NB4 (cell line): ENCODE measurements around the gene TMEM220.

Source experiments
- DNase-seq: peaks from one replicate; pipeline ENCODE4 v3.0.0; 2010; ENCODE audit warnings: low read depth
- H3K4me3 ChIP-seq: one replicate; pipeline ENCODE4 v1.5.1; 2011; ENCODE audit warnings: mild to moderate bottlenecking, low read depth, low read length, moderate library complexity
- CTCF ChIP-seq: IDR thresholded peaks from one replicate; pipeline ENCODE4 v1.5.1; 2012; ENCODE audit warnings: low read depth, low read length
- MAX ChIP-seq: IDR thresholded peaks from 2 replicates; pipeline ENCODE4 v1.6.1; 2011; ENCODE audit warnings: low read depth, low read length
- MYC ChIP-seq: IDR thresholded peaks from 2 replicates; pipeline ENCODE4 v1.6.1; 2011; ENCODE audit warnings: low read depth, low read length
- POLR2A ChIP-seq: IDR thresholded peaks from 2 replicates; pipeline ENCODE4 v1.6.1; 2011; ENCODE audit warnings: mild to moderate bottlenecking; ENCODE audit not compliant: insufficient read length; ENCODE audit errors: extremely low read depth

TMEM220 gene

GRCh38 chr17:10768750-10769251 is 39.0 kb upstream of the TMEM220 start:
- TF ChIP-seq MAX (no peak), POLR2A (no peak), CTCF (no peak)
- H3K4me3 ChIP-seq: no peak overlapping the region
- DNase-seq: no peak

GRCh38 chr17:10767232-10767631 is 37.4 kb upstream of the TMEM220 start:
- H3K4me3 ChIP-seq: no peak overlapping the region
- DNase-seq: no peak
- no peak for TF ChIP-seq POLR2A
- TF ChIP-seq CTCF: no peak
- TF ChIP-seq MAX: no peak
- TF ChIP-seq MYC: no peak

GRCh38 chr17:10762037-10762436 is 32.2 kb upstream of the TMEM220 start:
- no peak for DNase-seq
- TF ChIP-seq POLR2A (no peak), MYC (no peak)
- no peak overlapping the region for H3K4me3 ChIP-seq

GRCh38 chr17:10761281-10761680 is 31.5 kb upstream of the TMEM220 start:
- TF ChIP-seq MYC (no peak), POLR2A (no peak), MAX (no peak), CTCF (no peak)
- DNase-seq: no peak
- no peak overlapping the region for H3K4me3 ChIP-seq

GRCh38 chr17:10758062-10758461 is 28.2 kb upstream of the TMEM220 start:
- TF ChIP-seq MAX (no peak), MYC (no peak), POLR2A (no peak), CTCF (no peak)
- H3K4me3 ChIP-seq: no peak overlapping the region
- no peak for DNase-seq

- H3K4me3 ChIP-seq: no peak overlapping the region
- no peak for DNase-seq
- TF ChIP-seq MYC (no peak), POLR2A (no peak), CTCF (no peak), MAX (no peak)
These were observed 27.8 kb upstream of the TMEM220 start for GRCh38 chr17:10757647-10758046.

- TF ChIP-seq CTCF (no peak), MAX (no peak), POLR2A (no peak), MYC (no peak)
- no peak overlapping the region for H3K4me3 ChIP-seq
- no peak for DNase-seq
These were observed 27.2 kb upstream of the TMEM220 start for GRCh38 chr17:10757067-10757466.
